GM18511 (cell line): ENCODE results near the gene DEFB128.

Source experiments
- ATAC-seq: cut with Tn5 transposase; IDR thresholded peaks from one replicate; pipeline ENCODE4 v1.9.1; 2021; ENCODE audit warnings: mild to moderate bottlenecking, moderate library complexity; ENCODE audit not compliant: unreplicated experiment

The DEFB128 gene

GRCh38 chr20:157154-157553, 32.4 kb downstream of the DEFB128 start, which contains the start of gene DEFB127:
Gene DEFB127, plus strand, starts transcription at chr20:157454. Its CDS starts 91 bp downstream, at chr20:157545.
- ATAC-seq = no peak

- no peak for ATAC-seq
These were observed 37.4 kb downstream of the DEFB128 start for GRCh38 chr20:152131-152530.

- ATAC-seq = no peak
These were observed 43.6 kb downstream of the DEFB128 start for GRCh38 chr20:145877-146276.

GRCh38 chr20:142290-142689, 47.2 kb downstream of the DEFB128 start, which contains the start of gene DEFB126:
Gene DEFB126, plus strand, starts transcription at chr20:142590. Its CDS starts 39 bp downstream, at chr20:142629.
- no peak for ATAC-seq
